HG03039 (cell line): Measurements from ENCODE around the gene PRKACB.

Experiments used
- ATAC-seq: cut with Tn5 transposase; IDR thresholded peaks from one replicate; pipeline ENCODE4 v1.9.1; 2021; ENCODE audit warnings: mild to moderate bottlenecking, moderate library complexity; ENCODE audit not compliant: unreplicated experiment

Gene PRKACB

DNA sequence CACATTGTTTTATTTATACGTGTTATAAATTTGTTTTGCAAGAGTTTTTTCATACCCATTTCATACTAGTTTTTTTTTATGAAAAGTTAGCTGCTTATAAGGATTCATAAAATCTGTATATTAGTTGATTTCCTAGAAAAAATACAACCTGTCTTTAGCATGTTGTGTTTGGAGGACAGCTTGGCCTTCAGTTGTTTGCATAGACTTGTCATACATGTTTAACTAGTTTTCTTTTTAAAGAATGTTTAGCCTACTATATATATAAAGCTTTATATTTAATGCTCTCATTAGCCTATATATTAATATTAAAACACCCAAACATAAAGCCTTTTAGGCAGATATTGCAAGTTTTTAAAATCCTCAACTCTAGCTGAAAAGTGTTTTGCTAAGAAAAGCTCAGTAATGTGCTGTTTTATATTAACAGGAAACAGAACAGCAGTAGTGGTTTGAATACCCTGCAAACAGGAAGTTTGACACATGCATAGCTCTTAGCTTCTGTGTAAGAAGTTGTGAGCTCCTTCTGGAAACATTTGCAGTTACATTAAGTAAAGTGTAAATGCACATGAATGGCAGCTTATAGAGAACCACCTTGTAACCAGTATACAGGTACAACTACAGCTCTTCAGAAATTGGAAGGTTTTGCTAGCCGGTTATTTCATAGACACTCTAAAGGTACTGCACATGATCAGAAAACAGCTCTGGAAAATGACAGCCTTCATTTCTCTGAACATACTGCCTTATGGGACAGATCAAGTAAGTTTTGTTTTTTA lies at the start of gene PRKACB:
PRKACB (plus strand) TSS at position 476 of the 770 bp plus-strand sequence; CDS start at position 567, 91 bp downstream.
- ATAC-seq: peak; percentile 75

GRCh38 chr1:84095308-84095707 lies 48.8 kb upstream of the PRKACB start:
- no peak for ATAC-seq

GRCh38 chr1:84096176-84096575 lies 47.9 kb upstream of the PRKACB start:
- ATAC-seq: no peak

DNA sequence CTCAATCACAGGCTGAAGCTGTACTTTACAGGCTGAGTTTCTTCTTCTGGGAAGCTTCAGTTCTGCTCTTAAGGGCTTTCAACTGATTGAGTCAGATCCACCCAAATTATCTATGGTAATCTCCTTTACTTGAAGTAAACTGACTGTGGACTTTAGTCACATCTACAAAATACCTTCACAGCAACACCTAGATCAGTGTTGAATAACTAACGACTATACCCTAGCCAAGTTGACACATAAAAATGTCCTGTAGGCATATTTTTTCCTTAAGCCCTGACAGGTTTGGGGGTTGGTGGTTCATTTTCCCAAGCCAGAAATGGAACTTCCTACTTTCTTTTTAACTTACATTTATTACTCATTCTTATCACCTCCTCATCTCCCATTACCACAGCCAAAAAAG lies 42.9 kb upstream of the PRKACB start:
- ATAC-seq: no peak

GRCh38 chr1:84103197-84103992 lies 40.7 kb upstream of the PRKACB start:
- ATAC-seq: peak; percentile 79

- peak; percentile 60 for ATAC-seq
Observed at GRCh38 chr1:84107538-84107937, 36.5 kb upstream of the PRKACB start.

GRCh38 chr1:84107955-84108354 lies 36.1 kb upstream of the PRKACB start:
- no peak for ATAC-seq

- no peak for ATAC-seq
Observed at GRCh38 chr1:84108900-84109578, 35.0 kb upstream of the PRKACB start.

GRCh38 chr1:84110629-84111028 lies 33.4 kb upstream of the PRKACB start:
- no peak for ATAC-seq

DNA sequence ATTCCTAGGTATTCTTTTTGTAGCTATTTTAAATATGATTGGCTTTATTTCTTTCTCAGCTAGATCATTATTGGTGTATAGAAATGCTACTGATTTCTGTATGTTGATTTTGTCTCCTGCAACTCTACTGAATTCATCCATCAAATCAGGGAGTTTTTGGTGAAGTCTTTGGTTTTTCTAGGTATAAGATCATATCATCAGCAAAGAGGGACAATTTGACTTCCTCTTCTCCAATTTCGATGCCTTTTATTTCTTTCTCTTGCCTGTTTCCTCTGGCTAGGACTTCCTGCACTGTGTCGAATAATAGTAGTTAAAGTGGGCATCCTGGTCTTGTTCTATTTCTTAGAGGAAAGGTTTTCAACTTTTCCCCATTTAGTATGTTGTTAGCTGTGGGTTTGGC lies 27.5 kb upstream of the PRKACB start:
- no peak for ATAC-seq

DNA sequence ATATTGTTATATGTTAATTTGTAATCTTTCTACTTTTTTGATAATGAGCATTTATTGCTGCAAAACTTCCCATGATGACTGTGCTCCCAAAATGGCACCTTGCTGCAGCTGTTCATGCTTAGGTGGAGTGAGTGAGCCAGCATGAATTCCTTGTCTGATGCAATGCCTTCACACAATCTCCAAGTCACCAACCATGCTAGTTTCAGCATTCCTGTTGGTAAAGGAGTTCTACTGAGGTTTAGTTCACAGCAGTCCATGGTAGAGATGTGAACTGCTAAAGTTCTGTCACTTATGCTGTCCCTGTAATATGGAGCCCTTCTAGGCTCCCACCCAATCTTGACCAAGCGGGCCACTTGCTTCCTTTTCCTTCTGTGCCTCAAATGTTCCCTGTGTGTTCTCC lies 26.2 kb upstream of the PRKACB start:
- ATAC-seq: no peak

GRCh38 chr1:84121360-84121759 lies 22.7 kb upstream of the PRKACB start:
- no peak for ATAC-seq

DNA sequence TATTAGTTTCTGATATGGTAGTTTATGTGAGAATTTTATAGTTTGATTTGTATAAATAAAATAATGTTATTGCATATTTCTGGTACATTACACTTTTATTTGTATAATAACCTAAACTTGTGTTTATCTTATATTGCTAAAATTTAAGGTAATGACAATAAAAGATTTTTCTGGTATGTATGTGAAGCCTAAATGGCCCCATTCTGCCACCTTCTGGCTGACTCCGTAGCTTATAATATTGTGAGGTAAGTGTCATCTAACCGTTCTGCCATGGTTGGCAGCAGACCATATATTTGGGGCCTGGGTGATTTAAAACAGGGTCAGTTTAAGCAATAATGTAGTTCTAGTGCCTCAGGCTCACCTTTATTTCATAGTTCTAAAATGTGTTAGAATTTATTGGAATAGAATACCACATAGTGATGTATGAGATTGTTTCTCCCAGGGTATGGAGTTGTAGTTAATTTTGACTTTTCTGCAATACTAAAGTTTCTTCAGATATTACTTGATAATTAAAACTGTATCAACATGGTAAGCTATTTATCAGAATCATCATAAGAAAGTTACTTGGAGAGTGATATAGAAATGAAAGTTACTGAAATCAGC lies 21.2 kb upstream of the PRKACB start:
- ATAC-seq: peak; percentile 59

DNA sequence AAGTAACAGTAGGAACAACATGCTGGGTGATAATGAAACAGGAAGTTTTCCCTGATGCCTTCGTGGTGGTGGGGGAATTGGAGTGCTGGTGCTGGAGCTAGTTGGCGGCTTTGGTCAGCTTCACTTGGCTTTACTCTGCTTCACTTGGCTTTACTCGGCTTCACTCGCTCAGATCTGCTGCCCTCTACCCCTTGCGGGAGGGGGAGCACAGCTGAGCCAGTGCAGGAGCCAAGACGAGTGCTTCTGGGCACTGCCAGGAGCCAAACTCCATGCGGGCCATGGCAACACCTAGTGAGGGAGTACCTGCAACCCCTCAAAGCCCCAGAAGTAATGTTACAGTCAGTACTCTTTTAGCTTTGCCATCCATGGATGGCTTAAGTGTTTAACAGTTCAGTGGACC lies 10.6 kb upstream of the PRKACB start:
- ATAC-seq: no peak

- no peak for ATAC-seq
Observed at GRCh38 chr1:84135341-84135740, 8.7 kb upstream of the PRKACB start.

- no peak for ATAC-seq
Observed at GRCh38 chr1:84141182-84142003, 2.7 kb upstream of the PRKACB start.

GRCh38 chr1:84145068-84145467 lies 997 bp downstream of the PRKACB start:
- ATAC-seq: no peak

GRCh38 chr1:84146411-84147032 lies 2.5 kb downstream of the PRKACB start:
- no peak for ATAC-seq

DNA sequence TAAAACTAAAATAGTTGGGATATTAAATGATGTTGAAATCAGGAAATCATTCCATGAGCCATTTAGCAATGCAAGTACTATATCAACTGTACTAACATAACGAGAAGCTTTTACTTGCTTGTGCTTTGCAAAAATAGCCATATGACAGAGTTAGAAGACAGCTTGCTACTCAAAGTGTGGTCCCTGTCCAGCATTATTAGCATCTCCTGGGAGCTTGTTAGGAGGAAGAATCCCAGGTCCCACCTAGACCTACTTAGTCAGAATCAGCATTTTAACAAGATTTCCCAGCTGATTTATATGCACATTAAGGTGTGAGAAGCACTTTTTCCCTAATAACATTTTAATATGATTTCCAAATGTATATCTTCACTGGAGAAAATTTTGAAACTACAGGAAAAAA lies 4.7 kb downstream of the PRKACB start:
- no peak for ATAC-seq

GRCh38 chr1:84152649-84153056 lies 8.6 kb downstream of the PRKACB start:
- ATAC-seq: peak; percentile 81
